ENCODE results near the gene GGT7.
"Not testable (repeated sequence)": the region's sequence is repeated elsewhere in the genome, so short reads cannot be mapped to it uniquely, and the experiment has no call there.

The GGT7 gene, protein sequence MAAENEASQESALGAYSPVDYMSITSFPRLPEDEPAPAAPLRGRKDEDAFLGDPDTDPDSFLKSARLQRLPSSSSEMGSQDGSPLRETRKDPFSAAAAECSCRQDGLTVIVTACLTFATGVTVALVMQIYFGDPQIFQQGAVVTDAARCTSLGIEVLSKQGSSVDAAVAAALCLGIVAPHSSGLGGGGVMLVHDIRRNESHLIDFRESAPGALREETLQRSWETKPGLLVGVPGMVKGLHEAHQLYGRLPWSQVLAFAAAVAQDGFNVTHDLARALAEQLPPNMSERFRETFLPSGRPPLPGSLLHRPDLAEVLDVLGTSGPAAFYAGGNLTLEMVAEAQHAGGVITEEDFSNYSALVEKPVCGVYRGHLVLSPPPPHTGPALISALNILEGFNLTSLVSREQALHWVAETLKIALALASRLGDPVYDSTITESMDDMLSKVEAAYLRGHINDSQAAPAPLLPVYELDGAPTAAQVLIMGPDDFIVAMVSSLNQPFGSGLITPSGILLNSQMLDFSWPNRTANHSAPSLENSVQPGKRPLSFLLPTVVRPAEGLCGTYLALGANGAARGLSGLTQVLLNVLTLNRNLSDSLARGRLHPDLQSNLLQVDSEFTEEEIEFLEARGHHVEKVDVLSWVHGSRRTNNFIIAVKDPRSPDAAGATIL

DNA sequence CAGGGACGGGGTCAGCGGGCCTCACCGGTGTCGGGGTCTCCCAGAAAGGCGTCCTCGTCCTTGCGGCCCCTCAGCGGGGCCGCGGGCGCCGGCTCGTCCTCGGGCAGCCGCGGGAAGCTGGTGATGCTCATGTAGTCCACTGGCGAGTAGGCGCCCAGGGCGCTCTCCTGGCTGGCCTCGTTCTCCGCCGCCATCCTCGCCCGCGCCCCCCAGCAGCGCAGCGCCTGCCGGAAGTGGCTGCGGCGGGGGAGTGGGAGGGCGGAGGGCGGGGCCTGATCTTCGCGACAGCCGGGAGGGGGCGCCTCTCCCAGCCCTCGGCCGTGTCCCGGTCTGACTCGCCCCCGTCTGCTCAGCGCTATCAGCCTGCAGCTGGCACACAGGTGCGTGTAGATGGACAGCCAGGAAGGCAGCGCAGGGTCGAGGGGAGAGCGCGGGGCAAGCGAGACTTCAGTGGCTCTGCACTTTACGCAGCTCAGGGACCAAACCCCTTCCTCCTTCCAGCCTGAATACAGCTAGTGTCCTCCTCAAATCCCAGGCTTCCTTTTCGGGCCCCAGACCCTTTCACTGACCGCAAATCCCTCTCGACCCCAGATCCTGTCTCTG is at the start of gene GGT7:
TSS of gene GGT7 (minus strand) at position 235 of the 603 bp plus-strand sequence. CDS start at position 194, 41 bp downstream.
- no peak for FAIRE-seq
- peak; percentile 60 for DNase-seq (ENCODE audit: low spot score)

DNA sequence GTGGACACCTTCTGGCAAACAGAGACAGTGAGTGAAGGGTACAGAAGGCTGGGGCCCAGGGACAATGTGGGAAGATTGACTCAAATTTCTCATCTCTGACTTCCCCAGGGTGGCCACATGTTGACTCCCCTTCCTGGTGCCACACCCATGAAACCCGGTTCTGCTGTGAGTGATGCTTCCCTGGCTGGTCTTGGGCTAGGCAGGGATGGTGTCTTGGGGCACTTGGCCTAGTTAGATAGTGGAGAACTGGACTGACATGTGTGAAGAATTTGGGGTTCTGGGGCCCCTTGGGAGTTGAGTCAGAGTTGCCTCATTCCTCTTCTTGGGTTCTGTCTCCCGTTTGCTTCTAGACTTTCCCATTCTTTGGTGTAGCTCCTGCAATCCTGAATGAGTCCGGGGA is 48.8 kb upstream of the GGT7 start:
- FAIRE-seq (no peak), DNase-seq (ENCODE audit: low spot score) (no peak)

DNA sequence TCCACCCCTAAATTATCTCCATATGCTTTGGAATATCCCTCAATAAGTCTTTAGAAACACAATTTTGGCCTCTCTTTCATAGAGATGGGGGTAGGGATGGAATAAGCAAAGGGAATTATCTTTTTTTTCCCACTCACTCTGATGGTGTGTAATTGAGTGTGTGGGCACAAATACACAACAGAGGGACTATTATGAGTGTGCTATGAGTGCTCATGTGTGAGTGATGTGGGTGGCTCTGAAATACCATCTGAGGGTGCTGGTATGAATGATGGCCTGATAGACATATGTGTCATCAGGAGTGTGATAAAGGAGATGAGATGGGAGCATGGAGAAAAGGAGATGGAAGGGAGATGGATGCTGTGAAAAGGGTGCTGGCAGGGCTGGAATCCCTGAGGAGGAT is 47.4 kb upstream of the GGT7 start:
- DNase-seq (ENCODE audit: low spot score), result no peak
- no peak for FAIRE-seq

DNA sequence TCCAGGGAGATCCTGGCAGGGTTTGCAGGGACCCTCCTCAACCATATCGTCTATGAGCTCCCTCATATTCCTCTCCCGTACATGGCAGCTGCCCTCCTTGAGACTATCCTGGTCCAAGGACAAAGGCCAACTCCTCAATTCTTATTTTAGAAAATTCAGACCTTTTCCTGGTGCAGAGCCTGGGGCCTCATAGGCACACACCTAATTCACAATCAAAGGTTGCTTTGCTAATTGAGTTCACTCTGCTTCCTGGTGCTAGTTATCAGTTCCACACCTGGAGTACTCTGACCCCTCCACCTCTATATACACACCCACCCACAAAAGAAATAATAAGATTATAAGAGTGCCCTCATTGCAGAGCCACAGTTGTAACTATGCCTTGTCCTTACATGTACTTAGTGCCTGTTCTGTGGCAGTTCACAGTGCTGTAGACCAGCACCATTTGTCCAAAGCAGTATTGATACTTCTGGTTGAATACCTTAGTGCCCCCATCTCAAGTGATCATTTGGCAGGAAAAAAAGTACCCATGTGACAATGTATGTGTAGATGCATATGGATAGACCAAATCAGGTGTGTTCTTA is 44.2 kb upstream of the GGT7 start:
- FAIRE-seq (no peak), DNase-seq (ENCODE audit: low spot score) (no peak)

DNA sequence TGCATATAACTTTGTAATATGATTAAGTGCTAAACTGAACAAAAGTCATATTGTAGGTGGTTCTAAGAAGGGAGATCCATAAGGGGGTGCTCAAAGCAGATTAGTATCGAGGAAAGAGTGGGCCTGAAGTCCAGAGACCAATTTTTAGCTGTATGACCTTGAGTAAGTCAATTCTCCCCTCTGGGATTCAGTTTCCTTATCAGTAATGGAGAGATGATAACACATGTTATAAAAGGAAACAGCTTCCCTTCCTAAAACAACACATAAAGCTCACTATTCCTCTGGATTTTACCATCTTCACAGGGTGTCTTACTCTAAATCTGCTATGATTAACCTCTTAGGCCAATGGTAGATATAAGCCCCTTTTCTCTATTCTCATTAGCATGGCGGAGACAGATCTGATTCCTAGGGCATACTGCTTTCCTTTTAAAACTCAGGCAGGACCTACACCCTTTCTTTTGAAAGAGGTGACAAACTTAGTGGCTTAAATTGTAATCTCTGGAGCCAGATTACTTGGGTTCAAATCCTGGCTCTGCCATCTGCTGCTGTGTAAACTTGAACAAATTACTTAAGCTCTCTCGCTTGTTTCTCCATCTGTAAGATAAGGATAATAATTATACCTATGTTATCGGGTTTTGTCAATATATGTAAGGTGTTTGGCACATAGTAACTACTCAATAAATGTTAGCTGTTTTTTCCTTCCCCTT is 43.2 kb upstream of the GGT7 start:
- no peak for FAIRE-seq
- DNase-seq (ENCODE audit: low spot score), result no peak

DNA sequence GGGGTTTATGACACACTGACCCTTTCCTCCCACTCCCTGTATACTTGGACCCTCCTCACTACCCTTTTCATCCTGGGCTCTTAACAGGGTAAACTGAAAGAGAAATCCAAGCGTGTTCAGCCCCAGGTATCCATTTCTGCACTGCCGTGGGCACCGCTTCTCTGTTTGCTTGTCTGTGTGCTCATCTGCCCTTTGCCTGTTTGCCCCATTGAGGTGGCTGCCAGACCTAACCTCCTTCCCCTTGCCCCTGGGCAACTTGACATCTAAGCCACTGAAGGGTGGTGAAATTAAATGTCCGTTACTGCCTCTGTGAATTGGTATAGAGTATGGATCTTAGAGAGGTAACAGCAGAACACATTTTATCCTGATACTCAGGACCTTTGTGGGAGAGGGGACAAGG is 42.5 kb upstream of the GGT7 start:
- FAIRE-seq (no peak), DNase-seq (ENCODE audit: low spot score) (no peak)

DNA sequence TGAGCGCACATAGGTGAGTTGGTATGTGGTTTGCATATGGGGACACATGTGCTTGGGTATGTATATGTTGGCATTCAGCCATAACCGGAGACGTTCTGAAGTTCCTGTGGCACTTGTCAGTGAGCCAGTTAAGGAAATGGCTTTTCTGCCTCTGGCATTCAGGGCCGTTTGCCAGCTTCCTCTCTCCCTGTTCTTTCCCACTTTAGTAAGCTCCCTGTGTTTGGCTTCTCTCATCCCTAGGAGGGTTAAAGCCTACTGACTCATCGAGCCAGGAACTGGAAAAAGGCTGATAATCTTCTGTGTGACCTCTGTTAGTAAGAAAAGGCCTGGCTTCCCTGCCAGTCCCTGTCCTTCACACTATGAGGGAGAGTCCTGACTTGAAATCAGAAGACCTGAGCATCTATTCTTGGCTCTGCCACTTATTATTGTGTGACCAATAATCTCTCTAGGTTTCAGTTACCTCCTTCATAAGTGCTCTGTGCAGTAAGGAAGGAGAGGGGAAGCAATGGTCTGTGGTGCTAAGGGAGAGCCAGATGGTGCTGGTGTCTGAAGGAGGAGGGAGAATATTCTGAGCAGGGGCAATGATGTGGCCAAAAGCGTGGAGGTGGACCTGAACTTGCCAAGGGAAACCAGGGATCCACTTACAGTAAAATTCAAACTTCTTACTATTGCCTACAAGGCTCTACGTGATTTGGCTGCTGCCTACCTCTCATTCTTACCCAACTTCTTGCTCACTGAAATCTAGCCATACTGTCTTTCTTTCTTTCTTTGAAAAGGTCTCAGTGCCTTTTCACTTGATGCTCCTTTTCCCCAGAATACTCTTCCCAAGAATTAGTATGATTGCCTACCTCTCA is 35.2 kb upstream of the GGT7 start:
- DNase-seq (ENCODE audit: low spot score) (peak; percentile 92), FAIRE-seq (peak; percentile 95)

DNA sequence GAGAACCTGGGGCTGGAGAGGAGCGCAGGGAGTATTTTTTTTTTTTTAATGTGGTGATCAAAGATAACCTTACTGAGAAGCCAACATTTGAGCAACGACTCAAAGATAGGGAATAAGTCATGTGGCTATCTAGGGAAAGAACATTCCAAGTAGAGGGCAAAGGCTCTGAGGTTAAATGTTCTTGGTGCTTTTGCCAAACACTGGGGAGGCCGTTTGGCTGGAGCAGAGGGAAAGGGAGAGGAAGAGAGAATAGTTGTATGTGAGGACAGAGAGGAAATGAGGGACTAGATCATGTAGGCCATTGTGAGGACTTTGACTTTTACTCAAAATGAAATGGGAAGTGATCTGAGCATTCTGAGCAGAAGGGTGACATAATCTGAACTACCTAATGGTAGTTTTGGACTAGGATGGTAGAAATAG is 31.6 kb upstream of the GGT7 start:
- no peak for FAIRE-seq
- no peak for DNase-seq (ENCODE audit: low spot score)

DNA sequence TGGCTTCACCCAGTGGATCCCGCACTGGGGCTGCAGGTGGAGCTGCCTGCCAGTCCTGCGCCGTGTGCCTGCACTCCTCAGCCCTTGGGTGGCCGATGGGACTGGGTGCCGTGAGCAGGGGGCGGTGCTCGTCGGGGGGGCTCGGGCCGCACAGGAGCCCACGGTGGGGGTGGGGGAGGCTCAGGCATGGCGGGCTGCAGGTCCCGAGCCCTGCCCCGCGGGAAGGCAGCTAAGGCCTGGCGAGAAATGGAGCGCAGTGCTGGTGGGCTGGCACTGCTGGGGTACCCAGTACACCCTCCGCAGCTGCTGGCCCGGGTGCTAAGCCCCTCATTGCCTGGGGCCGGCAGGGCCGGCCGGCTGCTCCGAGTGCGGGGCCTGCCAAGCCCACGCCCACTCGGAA is 26.1 kb upstream of the GGT7 start:
- DNase-seq (ENCODE audit: low spot score); FAIRE-seq: not testable (repeated sequence)

DNA sequence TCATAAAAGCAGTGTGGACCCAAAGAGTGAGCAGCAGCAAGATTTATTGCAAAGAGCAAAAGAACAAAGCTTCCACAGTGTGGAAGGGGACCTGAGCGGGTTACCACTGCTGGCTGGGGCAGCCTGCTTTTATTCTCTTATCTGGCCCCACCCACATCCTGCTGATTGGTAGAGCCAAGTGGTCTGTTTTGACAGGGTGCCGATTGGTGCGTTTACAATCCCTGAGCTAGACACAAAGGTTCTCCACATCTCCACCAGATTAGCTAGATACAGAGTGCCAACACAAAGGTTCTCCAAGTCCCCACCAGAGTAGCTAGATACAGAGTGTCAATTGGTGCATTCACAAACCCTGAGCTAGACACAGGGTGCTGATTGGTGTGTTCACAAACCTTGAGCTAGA is 25.5 kb upstream of the GGT7 start:
- DNase-seq (ENCODE audit: low spot score); FAIRE-seq: not testable (repeated sequence)

DNA sequence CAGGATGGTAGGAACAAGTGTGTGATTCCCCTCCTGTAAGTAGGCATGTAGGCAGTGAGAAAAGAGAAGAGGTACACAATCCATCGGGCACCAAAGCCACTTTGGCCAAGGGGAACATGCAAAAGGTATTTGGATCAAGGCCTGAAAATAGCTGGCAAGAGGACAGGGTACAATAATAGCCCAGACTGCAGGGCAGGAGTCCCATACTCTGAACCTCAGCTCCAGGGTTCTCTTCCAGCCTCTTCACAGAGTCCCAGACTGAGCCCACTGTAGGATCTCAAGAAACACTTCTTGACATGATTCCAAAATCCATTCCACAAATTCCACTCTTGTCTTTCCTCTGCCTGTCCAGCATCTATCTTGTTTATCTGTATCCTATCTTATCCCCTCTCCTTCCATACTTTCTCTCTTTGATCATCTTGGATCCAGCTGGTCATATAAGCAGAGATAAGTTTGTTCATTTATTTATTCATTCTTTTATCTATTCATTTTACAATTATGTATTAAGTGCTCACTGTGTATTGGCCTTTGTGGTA is 23.5 kb upstream of the GGT7 start:
- FAIRE-seq (no peak), DNase-seq (ENCODE audit: low spot score) (no peak)

DNA sequence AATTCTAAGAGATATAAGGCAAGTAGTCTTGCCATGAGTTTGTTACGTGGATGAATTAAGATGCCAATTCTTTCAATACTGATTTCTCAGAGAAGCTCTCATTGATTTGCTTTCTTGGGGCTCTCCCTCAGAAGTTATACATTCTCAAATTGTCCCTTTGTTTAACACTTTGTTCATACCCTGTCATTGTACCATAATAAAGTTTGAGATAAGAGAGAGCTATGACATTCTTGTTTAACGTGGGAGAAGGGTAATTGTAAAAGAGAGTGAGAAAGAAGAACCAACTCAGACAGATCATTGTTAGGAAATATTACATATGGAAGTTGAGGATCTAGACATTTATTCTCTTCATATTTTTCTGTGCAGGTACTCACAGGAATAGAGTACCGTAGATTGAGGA is 22.8 kb upstream of the GGT7 start:
- no peak for FAIRE-seq

DNA sequence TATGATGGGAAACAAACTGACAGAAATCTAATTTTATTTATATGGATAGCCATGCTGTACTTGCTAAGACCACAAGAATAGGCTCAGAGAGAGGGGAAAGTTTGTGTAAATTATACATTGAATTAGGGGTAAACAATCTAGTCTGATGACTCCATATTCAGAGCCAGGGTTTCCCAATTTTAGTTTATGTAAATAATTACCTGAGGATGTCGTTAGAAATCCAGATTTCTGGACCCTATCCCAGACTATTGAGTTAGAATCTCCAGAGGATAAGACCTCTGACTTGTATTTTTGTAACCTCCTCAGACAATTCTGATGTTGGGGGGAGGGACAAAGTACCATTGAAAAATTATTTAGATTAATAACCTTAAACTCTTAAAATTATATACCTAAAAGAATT is 22.1 kb upstream of the GGT7 start:
- DNase-seq (ENCODE audit: low spot score) (no peak), FAIRE-seq (no peak)

More for the DNA sequence above, 22.8 kb upstream of the GGT7 start:
- DNase-seq (ENCODE audit: low spot score), result no peak

DNA sequence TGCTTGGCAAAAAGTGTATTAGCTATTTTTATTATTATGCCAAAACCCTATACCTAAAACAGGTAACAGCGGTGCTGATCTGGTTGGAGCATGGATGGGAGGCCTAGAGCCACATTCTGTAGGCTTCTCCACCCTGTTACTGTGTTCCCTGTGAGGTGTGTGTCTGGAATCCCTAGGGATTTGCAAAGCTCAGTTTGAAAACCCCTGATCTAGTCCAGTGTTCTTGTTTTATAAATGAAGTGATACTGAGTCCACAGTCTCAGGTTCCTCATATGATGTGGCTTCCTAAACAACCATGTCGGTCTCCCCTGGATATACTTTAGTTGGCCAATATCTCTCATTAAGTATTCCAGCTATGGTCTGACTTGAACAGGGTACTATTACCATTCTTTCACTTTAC is 20.0 kb upstream of the GGT7 start:
- DNase-seq (ENCODE audit: low spot score), result no peak
- no peak for FAIRE-seq

DNA sequence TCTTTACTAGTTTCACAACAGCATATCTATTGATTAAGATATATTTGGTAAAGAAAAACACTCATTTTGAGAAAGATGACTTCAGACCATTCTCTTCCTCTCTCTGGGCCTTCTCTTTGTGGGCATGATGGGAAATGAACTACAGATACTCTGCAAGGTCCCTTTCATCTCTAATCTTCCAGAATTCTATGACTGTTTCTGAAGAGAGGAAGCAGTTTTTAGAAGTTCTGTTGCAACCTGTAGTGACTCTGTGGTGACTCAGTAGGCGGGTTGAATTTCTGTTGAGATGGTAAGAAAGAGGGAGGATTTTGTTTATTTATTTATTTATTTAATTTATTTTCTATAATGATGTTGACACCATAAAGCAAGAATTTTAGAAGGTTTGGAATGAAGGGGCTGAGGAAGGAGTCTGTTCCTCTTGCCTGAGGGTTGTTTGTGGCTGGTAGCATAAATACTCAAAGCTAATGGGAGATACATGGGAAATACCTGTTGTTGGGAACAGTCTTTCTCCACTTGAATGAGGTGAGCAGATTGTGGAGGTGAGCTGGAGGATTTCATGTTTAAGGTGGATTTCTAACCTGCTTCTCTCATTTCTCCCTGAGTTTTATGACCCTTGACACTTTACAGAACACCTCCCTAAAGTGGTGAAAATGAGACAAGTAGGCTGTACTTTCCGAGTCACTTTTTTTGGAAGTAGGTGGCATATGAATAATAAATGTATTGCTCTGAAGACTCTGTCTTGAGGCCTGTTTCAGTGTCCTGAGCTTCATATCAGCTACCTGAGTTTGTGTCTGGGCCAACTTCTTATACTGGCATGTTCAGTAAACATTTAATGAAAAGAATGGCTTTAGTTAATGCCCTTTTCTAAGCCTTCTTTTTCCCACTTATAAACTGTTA is 18.8 kb upstream of the GGT7 start:
- FAIRE-seq (no peak), DNase-seq (ENCODE audit: low spot score) (peak; percentile 16)

DNA sequence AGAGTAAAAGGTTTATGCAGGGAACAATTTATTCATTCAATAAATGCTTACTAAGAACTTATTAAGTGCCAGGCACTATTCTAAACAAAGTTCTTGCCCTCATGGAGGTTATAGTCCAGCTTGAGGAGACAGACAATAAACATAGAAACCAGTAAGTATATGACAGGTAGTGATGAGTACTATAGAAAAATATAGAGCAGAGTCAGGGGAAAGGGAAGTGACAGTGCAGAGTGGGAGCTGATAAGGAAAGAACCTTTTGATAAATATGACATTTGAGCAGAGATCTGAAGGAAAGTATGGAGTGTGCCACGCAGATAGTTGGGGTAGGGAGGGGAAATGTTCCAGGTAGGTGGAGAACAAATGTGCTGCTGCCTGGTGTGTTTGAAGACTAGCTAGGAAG is 15.8 kb upstream of the GGT7 start:
- no peak for FAIRE-seq
- no peak for DNase-seq (ENCODE audit: low spot score)

DNA sequence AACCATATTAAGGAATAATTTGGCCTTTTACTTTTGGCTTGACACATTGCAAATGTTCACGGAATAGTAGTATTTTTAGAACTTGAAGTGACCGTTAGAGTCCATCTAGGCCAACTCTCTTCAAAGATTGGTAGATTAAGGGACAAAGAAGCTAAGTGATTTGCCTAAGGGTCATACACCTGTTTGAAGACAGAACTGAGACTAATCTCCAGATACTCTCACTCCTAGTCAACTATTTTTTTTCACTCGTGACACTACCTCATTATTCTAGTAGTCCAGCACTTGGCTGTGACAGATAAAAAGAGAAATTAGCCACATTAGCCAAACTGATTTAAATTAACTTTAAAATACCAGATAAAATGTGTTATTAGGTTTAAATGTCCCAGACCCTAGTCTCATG is 14.4 kb upstream of the GGT7 start:
- DNase-seq (ENCODE audit: low spot score) (no peak), FAIRE-seq (no peak)

DNA sequence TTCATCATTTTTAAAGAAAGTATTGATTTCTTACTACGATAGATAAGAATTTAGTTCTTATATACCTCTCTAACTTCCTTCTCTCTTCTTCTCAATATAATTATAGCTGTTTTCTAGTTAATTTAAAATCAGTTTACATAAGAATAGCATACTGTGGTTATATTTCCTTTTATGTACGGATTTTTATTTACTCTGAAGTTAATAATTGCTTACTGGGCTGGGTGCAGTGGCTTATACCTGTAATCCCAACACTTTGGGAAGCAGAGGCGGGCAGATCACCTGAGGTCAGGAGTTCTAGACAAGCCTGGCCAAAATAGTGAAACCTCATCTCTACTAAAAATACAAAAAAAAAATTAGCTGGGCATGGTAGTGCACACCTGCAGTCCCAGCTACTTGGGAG is 13.5 kb upstream of the GGT7 start:
- DNase-seq (ENCODE audit: low spot score), result no peak
- FAIRE-seq, result no peak

DNA sequence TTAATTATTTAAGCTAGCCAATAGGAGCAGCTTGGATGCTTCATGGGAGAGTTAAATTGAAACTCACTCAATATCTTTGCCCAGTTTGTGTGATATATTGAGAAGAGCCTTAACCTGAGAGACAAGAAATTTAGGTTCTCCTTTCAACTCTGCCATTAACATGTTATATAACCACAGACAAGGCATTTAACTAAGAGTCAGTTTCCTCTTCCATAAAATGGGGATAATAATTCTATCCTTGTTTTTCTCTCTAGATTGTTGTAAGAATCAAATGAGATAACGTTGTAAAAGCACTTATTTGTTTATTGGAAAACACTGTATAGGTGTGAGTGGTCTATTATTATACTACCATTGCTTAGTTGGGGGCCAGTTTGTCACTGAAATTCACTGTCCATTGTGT is 11.6 kb upstream of the GGT7 start:
- FAIRE-seq (no peak), DNase-seq (ENCODE audit: low spot score) (no peak)

Measured in RCC 7860 (cell line).